HepG2 (cell line): ENCODE results near the gene EMC10.

Experiments used
- CTCF ChIP-seq: sonication (generic); formaldehyde crosslinking; IDR thresholded peaks from 2 replicates; pipeline ENCODE4 v1.5.0; 2020; ENCODE audit warnings: mild to moderate bottlenecking, missing genetic modification reagents, moderate library complexity
- EZH2 ChIP-seq: conservative IDR thresholded peaks from 2 replicates; pipeline ENCODE4 v1.6.1; 2012; ENCODE audit warnings: mild to moderate bottlenecking, low read depth, low read length, moderate library complexity
- NFAT5 ChIP-seq: sonication (generic); formaldehyde crosslinking; IDR thresholded peaks from 2 replicates; pipeline ENCODE4 v1.4.0; 2020; ENCODE audit warnings: missing genetic modification reagents
- REST ChIP-seq, 2 experiments: IDR thresholded peaks; 2 replicates each; pipeline ENCODE4 v1.6.1; 2011 to 2012; ENCODE audit warnings: low read length in 2 of 2, borderline replicate concordance in 1 of 2, low read depth in 1 of 2, mild to moderate bottlenecking in 1 of 2, moderate library complexity in 1 of 2
- RFX5 ChIP-seq: IDR thresholded peaks from 2 replicates; pipeline ENCODE4 v1.6.1; 2011; ENCODE audit warnings: low read depth, low read length, improper control_type of control experiment
- SIN3A ChIP-seq: IDR thresholded peaks from 2 replicates; pipeline ENCODE4 v1.6.1; 2011; ENCODE audit warnings: low read depth, mild to moderate bottlenecking, control low read depth, low read length, borderline replicate concordance
- TBL1XR1 ChIP-seq: fragments of 150-350 bp; IDR thresholded peaks from 2 replicates; pipeline ENCODE4 v1.6.1; 2014; ENCODE audit warnings: borderline replicate concordance, low read length; ENCODE audit not compliant: partially characterized antibody
- ZNF343 ChIP-seq: sonication (generic); formaldehyde crosslinking; IDR thresholded peaks from 2 replicates; pipeline ENCODE4 v1.4.0; 2020; ENCODE audit warnings: mild to moderate bottlenecking, missing genetic modification reagents
- ZNF367 ChIP-seq: sonication (generic); formaldehyde crosslinking; IDR thresholded peaks from 2 replicates; pipeline ENCODE4 v1.4.0; 2020; ENCODE audit warnings: missing genetic modification reagents, borderline replicate concordance
- ZNF609 ChIP-seq: sonication (generic); formaldehyde crosslinking; IDR thresholded peaks from 2 replicates; pipeline ENCODE4 v1.4.0; 2020; ENCODE audit warnings: mild to moderate bottlenecking, missing genetic modification reagents, borderline replicate concordance
- ZNF629 ChIP-seq: sonication (generic); formaldehyde crosslinking; conservative IDR thresholded peaks from 2 replicates; pipeline ENCODE4 v1.5.0; 2020; ENCODE audit warnings: missing genetic modification reagents
- ZNF703 ChIP-seq: sonication (generic); formaldehyde crosslinking; IDR thresholded peaks from 2 replicates; pipeline ENCODE4 v1.5.1; 2020; ENCODE audit warnings: missing genetic modification reagents, mild to moderate bottlenecking, moderate library complexity, borderline replicate concordance

- no peak for TF ChIP-seq CTCF (CRISPR knock-in tag)
- no peak for TF ChIP-seq RFX5
- no peak for TF ChIP-seq EZH2
- no peak for TF ChIP-seq NFAT5 (CRISPR knock-in tag)
- no peak for TF ChIP-seq ZNF629 (CRISPR knock-in tag)
- TF ChIP-seq ZNF609 = no peak
- TF ChIP-seq ZNF367 (CRISPR knock-in tag) = no peak
- TF ChIP-seq SIN3A = no peak
- no peak for TF ChIP-seq REST (IDR thresholded peaks at IDR 0.05; ENCODE audit: borderline replicate concordance in 1 of 2, low read depth in 1 of 2, low read length in 2 of 2)
- TF ChIP-seq ZNF703 (CRISPR knock-in tag) = no peak
- TF ChIP-seq TBL1XR1 = no peak
- TF ChIP-seq ZNF343 (CRISPR knock-in tag) = no peak
Measured at GRCh38 chr19:50495020-50495531, 18.8 kb downstream of the EMC10 start.
